Uterus (tissue), 2 donors: ENCODE measurements around the gene SV2C.

Experiments
- POLR2A ChIP-seq, 2 donors: fragments of 450-650 bp; IDR thresholded peaks; one replicate each; pipeline ENCODE4 v1.6.1; 2016; ENCODE audit warnings: antibody characterized with exemption in 2 of 2, mild to moderate bottlenecking in 1 of 2, moderate library complexity in 1 of 2
- TF ChIP-seq, protein P1 (sequence below), 4 experiments: fragments of 200-600 bp in 2 of 4; fragments of 450-650 bp in 2 of 4; sonication (generic) in 2 of 4; IDR thresholded peaks; one replicate each; pipeline ENCODE4 v1.5.1; 2016 to 2019; ENCODE audit warnings: antibody characterized with exemption in 4 of 4, mild to moderate bottlenecking in 2 of 4, moderate library complexity in 1 of 4

DNA sequence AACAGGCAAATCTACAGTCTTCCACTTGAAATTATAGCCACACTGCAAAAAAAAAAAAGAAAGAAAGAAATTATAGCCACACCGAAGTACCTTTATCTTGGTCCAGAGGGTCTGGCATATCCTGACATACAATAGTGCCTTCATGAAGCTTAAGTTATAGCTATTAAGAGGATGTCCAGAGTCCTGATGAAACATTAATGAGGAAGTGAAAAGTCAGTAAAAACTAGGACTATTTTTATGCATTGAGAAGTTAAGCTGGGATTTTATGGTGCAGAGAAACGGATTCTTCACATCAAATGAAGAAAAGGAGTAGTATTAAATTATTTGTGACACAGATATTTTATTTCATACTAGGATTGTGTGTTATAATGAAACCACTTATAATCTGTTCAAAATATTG lies 123.9 kb downstream of the SV2C start:
- TF ChIP-seq POLR2A (IDR thresholded peaks at IDR 0.05): no peak
- TF ChIP-seq, protein P1, sequence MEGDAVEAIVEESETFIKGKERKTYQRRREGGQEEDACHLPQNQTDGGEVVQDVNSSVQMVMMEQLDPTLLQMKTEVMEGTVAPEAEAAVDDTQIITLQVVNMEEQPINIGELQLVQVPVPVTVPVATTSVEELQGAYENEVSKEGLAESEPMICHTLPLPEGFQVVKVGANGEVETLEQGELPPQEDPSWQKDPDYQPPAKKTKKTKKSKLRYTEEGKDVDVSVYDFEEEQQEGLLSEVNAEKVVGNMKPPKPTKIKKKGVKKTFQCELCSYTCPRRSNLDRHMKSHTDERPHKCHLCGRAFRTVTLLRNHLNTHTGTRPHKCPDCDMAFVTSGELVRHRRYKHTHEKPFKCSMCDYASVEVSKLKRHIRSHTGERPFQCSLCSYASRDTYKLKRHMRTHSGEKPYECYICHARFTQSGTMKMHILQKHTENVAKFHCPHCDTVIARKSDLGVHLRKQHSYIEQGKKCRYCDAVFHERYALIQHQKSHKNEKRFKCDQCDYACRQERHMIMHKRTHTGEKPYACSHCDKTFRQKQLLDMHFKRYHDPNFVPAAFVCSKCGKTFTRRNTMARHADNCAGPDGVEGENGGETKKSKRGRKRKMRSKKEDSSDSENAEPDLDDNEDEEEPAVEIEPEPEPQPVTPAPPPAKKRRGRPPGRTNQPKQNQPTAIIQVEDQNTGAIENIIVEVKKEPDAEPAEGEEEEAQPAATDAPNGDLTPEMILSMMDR (IDR thresholded peaks at IDR 0.05): no peak
